NCI-H774 (cell line): ENCODE results near the gene BAD.
A peak's percentile ranks its signal among the peaks of the same experiment; 100 is the strongest.
"Not testable (repeated sequence)": the region's sequence is repeated elsewhere in the genome, so short reads cannot be mapped to it uniquely, and the experiment has no call there.

ENCODE experiments used
- DNase-seq: peaks from one replicate; lab custom pipeline; 2025; lab: John Stamatoyannopoulos, UW

Gene BAD

DNA sequence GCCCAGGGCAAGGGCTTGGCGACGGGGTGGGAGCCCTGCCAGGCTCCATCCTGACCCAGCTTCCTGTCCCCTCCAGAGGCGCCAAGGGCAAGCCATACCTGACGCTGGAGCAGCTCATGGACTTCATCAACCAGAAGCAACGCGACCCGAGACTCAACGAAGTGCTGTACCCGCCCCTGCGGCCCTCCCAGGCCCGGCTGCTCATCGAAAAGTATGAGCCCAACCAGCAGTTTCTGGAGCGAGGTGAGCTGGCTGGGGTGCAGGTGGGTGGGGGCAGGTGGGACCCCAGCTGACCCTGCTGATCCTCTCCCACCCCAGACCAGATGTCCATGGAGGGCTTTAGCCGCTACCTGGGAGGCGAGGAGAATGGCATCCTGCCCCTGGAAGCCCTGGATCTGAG lies 28.2 kb downstream of the BAD start:
- no peak for DNase-seq

DNA sequence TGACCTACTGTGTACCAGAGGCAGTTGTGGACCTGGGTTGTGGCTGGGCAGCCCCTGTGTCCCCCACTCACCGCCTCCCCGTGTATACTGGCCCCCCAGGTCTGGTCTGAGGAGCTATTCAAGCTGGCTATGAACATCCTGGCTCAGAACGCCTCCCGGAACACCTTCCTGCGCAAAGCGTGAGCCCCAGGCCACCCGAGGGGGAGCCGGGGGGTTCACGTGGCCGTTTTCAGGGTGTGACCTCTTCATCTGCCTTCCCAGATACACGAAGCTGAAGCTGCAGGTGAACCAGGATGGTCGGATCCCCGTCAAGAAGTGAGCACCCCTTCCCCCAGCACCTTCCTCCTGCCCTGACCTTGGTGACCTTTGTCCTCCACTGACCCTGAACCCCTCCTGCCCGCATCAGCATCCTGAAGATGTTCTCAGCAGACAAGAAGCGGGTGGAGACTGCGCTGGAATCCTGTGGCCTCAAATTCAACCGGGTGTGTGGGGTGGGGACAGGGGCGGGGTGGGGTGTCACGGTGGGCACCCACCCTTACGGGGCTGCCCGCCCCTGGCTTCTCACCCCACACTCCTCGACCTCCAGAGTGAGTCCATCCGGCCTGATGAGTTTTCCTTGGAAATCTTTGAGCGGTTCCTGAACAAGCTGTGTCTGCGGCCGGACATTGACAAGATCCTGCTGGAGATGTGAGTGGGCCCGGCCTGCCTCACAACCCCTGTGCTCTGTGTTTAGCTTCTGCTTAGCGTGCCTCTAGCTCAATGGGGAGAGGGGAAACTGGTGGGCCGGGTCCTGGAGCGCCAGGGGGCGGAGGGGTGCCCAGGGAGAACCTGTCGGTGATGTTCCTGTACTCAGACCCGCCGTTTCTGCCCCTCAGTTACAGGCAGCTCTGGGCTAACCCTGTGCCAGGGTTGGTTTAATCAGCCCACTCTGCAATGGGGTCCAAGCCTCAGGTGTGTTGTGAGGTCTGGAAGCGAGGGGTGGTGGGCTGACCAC lies 29.0 kb downstream of the BAD start:
- no peak for DNase-seq

DNA sequence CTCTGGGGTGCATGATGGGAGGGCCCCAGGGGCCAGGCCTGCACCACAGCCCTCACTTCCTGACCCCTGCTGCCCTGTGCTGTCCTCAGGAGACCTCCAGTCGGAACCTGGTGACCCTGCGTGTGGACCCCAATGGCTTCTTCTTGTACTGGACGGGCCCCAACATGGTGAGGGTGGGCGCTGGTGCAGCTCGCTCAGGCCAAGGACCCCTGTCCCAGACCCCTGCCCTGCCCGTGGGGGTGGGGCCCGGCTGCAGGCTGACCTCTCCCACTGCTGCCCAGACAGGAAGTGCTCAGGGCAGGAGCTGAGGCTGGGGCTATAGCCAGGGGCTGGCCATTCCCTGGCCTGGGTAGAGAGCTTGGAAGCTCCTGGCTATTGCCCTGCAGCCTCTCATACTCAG lies 30.1 kb downstream of the BAD start:
- no peak for DNase-seq

DNA sequence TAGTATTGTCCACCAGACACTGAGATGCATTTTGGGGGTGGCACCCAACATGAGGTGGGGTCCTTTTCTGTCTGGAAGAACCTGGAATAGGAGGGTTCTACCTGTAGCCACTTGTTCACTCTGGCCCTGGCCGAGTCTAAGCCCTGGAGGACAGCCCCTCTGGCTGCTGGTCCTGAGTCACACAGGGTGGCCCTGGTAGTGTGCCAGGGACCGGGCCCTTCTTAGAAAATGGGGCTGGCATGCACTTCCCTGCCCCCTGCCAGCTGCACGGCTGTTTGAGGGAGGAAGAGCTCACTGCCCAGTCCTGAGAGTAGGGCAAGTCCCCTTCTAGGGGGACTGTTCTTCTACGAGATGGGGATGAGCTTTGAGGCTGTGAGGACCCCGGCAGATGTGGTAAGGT lies 31.0 kb downstream of the BAD start:
- DNase-seq: no peak

DNA sequence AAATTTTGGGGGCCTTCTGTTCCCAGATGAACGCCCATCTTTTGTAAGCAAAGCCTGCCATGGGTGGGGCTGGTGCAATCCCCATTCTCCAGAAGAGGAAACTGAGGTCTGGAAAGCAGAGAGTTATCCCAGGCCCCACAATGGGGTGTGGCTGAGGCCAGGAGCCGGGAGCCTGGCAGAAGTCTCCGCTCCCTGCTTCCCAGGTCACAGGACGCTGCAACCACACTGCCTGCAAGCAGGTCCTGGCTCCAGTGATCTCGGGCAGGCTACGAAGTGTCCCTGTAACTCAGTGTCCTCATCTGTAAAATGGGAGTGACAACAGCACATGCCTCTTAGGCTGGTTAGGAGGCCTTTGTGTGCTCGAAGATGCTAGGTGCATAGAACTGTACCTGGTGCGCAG lies 31.4 kb downstream of the BAD start:
- DNase-seq: no peak

DNA sequence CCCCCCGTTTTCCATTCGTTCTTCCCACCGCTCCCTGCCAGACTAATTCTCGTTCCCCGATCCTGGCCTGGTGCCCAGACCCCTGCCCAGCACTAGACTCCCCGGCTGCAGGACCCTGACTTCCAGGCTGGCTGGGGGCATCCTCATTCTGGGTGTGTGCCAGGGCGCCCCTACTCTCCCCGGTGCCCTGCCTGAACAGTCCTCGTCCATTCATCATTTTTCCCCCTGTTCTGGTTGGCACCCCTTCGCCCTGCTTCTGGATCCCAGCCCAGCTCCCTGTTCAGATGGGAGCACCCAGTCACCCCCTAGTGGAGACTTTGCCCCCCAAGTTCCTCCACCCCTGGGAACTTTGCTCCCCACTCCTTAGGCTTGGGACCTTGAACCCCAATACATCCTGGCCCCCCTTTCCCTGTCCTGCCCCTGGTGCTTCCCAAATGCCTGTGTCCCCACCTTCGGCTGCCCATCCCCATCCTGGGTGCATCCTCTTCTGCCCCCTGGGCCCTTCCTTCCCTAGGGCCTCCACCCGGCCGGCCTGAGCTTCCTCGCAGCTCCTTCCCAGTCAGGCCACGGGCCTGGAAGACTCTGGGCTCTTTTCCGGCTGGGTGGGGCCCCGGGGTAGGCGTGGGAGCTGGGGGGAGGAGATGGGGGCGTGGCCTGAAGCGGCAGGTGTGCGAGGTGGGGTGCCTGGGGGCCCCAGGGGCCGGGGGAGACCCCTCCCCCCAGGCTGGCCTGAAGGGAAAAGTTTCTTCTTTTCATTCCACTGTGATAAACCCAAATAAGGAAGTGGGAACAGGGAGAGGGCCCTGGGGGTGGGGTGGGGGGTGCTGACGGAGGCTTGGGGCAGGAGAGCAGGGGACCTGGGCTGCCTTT lies 32.2 kb downstream of the BAD start:
- peak; percentile 16 for DNase-seq

DNA sequence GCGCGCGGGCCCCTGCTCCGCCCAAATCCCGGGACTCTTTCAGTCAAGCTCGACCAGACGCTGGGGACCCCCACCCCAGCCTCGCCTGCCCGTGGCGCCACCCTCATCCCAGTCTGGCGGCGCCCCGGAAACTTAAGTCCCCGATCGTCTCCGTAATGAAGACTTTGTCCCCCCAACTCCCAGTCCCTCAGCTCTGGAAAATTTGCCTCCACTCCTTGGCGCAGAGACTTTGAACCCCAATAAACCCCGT lies 32.8 kb downstream of the BAD start:
- DNase-seq: no peak

DNA sequence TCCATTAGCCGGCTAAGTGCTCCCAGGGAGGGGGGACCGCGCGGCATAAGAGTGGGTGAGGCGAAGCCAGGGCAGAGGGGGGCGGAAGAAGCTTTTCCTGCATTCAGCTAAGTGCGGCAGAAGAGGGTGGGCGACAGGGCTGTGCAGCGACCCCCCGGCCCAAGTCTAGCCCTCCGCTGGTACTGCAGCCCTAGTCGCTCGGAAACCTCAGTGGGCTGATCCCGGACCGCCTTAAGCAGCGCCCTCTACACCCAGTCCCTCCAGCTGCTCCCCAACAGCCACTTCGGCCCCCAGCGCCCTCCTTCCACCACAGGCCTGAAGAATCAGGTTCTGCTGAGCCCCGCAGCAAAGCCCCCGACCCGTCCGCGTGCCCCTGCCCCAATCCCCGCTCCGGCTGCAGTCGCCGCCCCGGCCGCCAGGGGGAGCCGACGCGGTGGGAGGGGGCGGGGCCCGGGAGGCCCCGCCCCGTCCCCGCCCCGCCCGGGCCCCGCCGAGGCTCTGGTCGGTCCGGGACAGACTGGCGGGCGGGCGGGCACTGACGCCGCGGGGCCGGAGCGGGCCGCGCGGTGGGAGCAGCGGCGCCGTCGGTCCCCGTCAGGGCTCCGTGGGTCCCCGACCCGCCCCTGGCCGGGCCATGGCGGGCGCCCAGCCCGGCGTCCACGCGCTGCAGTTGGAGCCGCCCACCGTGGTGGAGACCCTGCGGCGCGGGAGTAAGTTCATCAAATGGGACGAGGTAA lies 33.3 kb downstream of the BAD start, which contains the start of gene PLCB3:
Gene PLCB3, plus strand, starts transcription at position 515 of the 737 bp plus-strand sequence. Its CDS starts 120 bp downstream, at position 635.
- peak; percentile 54 for DNase-seq

DNA sequence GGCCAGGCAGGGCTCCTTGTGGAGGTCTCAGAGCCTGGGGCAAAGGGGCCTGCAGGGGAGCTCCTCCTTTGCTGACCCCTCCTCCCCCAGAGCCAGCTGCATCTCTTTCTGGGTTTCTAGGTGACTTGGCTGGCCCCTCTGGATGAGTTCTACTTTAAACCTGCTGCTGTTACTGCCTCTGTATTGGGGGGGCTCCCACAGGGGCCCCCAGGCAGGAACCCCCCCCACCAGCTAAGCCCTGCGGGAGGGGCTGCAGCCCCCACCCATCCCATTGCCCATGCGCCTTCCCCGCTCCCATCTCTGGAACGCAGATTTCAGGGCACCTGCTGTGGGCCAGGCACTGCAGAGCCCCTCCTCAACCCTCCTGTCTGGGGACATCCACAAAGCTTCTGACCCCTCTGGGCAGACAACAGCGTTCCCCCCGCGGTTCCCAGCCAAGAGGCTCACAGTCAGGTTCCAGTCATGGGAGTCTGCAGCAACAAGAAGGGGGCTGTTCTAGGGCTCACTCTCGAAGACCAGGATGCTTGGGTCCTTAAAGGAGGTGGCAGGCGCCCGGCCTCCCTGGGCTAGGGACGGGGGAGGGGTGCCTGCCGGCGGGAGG lies 34.0 kb downstream of the BAD start:
- DNase-seq: no peak

DNA sequence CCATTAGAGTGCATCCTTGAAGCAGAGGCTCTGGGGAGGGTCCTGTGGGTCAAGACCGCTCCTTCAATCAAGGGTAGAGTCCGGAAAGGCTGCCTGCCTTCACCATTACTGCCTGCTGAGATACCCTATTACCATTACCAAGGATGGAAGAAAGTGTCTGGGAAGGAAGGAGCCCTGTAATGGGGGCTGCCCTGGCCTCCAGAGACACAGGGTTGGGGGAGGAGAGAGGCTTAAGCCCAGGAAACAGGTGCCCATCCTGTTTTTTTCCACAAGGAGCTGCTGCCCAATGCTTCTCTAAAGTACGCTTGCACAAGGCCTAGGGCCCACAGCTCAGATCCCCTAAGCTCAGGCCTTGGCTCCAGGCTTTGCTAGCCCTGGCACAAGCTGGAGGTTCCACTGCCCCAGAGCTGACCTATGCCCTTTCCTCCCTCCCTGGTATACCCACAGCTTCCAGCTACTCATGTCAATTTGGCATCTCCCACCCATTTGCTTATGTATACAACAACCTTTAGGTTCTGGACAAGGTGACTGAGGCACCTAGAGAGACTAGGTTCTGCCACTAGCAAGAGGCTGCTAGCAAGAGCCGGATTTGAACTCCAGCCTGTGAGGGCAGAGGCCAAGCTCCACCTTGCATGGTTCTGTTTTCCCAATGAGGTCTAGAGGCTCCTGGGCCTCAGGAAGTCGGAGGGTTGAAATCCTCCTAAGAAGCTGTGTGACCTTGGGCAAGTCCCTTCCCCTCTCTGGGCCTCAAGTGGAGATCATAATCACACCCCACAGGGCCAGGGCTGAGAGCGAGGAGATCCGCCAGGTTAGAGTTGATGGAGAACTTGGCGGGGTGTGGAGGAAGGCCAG lies 34.7 kb downstream of the BAD start:
- no peak for DNase-seq

DNA sequence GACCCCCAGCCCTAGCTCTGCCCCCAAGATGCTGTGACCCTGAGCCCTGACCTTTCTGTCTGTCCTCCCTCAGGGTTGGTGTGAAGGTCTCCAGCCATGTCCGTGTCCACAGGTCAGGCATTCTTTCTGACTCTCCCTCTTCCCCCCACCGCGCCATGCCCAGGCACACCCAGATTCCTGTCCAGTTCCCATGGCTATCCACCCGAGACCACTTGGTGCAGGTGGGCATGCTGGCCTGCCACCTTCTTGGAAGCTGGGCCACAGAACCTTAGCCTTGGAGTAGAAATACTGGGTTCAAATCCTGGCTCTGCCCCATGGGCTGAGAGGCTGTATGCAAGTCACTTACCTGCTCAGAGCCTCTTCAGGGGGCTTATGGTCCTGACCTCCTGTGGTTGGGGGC lies 35.4 kb downstream of the BAD start:
- no peak for DNase-seq

DNA sequence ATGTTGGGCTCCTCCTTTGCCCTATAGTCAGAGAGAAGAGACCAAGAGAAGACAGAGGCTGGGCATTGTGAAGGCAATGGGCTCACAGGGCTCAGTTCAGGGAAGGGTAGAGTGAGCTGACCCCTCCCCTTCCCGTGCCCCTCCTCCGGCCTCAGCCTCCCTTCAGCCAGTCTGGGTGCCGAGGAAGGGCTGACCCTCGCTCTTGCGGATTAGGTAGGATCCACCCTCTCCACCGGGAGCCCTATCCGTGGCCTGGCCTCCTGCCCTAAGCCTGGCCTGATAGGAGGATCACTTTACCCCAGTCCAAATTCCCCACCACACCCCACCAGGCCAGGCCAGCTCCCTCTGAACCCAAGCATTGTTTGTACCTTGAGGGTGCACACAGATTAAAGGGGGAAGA lies 35.9 kb downstream of the BAD start:
- no peak for DNase-seq

DNA sequence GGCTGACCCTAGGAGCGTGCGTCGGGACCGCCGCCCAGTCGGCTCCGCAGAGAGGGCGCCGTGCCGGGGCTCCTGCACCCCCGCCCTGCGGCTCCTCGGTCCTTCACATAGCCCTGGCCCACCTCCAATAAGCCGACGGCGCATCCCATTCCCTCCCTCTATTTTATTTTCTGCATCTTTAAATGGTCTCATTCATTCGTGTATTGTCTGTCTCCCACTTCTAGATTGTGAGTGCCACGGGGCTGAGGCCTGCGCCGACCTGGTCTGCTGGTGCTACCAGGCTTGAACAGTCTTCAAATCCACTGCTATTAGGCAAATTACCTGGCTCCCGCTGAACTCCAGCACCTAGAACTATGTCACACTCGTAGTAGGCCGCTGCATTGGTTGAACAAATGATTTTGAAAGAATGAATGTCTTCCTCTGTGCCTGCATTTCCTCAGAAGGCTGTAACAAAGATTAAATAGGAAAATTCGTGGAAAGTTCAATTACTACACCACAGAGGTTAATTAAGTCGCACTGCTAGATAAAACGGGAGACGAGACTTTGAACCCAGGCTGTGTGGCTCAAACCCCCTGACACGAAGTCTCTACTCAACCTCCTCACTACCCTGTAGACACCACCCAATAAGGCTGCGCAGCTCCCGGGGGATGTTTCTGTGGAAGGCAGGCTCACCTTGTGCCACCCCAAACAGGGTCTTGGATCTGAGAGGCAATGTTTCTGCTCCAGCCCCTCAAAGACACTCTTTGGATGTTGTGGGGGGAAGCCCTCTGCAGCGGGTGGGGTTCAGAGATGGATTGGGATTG lies 36.5 kb downstream of the BAD start:
- no peak for DNase-seq

DNA sequence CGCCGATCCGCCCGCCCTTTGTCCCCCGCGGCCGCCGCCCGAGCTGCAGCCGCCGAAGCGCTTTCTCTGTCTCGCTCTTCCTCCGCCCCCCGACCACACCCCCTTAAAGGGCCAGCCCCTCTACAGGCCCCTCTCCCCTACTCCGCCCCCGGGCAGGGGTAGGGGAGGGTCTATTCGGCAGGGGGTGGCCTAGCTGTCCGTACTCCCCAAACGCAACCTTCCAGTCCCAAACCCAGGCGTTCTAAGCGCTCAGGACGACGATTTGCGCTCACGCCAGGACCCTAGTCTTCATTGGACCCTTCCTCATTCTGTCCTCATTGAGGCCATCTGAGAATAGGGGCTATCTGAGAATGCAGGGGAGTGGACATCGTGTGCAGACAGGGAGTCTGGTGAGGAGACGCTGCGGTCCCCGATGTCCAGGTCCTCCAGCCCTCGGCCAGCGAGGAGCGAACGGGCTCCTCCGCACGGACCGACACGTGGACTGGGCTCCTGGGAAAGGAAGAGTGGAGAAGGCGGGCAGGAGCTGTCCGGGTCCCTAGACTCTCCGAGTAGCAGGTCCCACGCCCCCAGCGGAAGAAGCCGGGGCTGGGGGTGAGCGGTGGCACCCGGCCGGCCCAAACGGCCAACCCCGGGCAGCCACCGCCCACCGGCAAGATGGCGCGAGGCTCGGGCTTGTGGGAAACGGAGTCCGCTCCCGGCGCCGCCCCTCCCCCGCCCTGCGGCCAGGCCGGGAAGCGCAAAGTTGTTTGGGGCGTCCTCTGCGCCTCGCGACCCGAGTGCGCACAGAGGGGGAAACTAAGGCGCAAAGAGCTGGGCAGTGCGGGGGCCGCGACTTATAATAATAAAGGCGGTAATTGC lies 37.4 kb downstream of the BAD start, which contains the start of gene PPP1R14B:
Gene PPP1R14B, minus strand, starts transcription at position 73 of the 858 bp plus-strand sequence. CDS start 270 bp downstream, outside the sequence.
- DNase-seq: peak; percentile 82

DNA sequence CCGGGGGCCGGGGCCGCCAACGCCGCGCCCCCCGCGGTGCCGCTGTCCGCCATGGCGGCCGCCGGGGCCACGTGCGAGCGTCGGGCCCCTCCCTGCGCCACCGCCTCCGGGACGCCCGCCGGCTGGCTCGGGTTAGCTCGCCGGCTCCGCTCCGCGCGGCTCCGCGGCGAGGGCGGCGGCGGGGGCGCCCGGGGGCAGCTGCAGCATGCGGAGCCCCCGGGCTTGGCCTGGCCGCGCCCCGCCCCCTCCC lies 37.9 kb downstream of the BAD start:
- not testable (repeated sequence) for DNase-seq

DNA sequence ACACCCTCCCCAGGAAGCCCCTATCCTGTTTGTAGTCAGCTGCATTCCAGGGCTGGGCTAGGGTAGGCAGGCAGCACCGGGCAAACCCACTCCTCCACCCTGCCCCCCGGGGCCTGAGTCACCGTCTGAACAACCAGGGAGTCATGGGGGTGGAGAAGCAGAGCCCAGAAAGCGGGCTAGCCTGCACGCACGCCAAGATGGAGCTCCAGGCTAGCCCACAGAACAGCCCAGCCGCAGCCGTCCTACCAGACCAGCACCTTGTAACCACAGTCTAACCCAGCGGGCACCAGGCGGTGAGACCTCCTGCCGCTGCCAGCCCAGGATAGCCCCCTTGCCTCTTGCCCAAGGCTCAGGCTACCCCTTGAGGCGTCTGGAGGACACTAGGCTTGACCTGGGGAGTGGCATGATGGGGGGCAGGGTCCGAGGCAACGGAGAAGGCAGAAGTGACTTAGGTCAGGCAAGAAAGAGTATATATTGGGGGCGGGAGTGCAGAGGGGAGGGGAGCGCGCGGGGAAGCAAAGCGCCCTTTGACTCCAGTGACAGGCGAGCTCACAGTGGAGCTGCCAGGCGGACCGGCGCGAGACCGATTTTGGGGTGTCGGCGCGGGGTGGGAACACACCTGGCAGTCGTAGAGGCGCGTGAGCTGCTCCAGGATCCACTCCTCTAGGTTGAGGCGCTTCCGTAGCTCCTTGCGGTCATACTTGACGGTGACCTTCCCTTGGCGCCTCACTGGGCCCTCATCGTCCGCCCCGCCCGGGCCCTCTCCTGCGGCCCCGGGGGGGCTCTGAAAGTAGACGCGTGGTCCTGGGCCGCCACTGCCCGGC lies 38.5 kb downstream of the BAD start:
- peak; percentile 21 for DNase-seq

DNA sequence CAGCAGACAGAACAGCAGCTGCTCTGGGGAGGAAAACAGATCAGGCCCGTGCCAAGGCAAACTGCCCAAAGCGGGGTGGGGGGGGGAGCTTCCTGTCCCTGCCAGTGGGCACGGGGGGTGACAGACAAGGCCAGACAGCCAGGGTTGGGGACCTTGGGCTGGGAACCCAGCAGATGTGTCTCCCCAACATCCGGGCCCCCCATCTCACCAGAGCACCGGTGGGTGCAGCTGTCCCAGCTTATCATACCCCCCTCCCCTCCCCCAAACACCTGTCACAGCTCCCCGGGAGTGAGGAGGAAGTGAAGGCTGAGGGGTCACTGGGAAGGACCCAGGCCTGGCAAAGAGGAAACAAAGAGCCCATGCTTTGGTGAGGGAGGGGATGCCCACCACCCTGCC lies 39.1 kb downstream of the BAD start:
- DNase-seq: peak; percentile 7

DNA sequence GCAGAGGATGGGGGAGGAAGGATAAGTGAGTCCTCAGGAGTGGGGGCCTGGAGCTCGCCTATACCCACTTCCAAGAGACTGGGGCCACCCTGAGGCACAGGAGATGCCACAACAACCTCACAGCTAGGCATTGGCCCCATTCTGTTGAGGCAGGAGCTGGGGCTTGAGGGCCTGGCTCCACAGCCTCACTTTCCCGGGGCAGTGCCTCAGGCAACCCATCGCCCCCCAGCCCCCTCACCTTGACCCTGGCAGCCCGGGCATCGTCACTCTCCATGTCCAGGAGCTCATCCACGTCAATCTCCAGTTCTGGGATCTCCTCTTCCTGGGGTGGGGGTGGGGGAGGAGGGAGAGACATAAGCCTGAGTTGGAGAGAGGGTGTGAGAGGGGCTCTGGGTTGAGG lies 39.5 kb downstream of the BAD start:
- no peak for DNase-seq
